HG03159 (cell line): ENCODE data around the gene ADRA2A.

Experiments
- ATAC-seq: cut with Tn5 transposase; IDR thresholded peaks from one replicate; pipeline ENCODE4 v1.9.1; 2021; ENCODE audit warnings: mild to moderate bottlenecking, moderate library complexity; ENCODE audit not compliant: unreplicated experiment

The ADRA2A gene

GRCh38 chr10:111109501-111110242 lies 32.8 kb downstream of the ADRA2A start:
- no peak for ATAC-seq

GRCh38 chr10:111110771-111111170 lies 33.9 kb downstream of the ADRA2A start:
- ATAC-seq, result no peak

- no peak for ATAC-seq
Measured at GRCh38 chr10:111112333-111112732, 35.5 kb downstream of the ADRA2A start.

GRCh38 chr10:111113238-111113960 lies 36.6 kb downstream of the ADRA2A start:
- ATAC-seq, result no peak

GRCh38 chr10:111113961-111114757 lies 37.3 kb downstream of the ADRA2A start:
- ATAC-seq, result no peak

- ATAC-seq, result no peak
Measured at GRCh38 chr10:111114758-111115500, 38.1 kb downstream of the ADRA2A start.

- ATAC-seq, result no peak
Measured at GRCh38 chr10:111116211-111116610, 39.4 kb downstream of the ADRA2A start.

GRCh38 chr10:111116762-111117445 lies 40.1 kb downstream of the ADRA2A start:
- ATAC-seq, result no peak

GRCh38 chr10:111117528-111118277 lies 40.9 kb downstream of the ADRA2A start:
- no peak for ATAC-seq

GRCh38 chr10:111118758-111119157 lies 41.9 kb downstream of the ADRA2A start:
- ATAC-seq, result no peak

- no peak for ATAC-seq
Measured at GRCh38 chr10:111119637-111120036, 42.8 kb downstream of the ADRA2A start.

GRCh38 chr10:111122127-111122526 lies 45.3 kb downstream of the ADRA2A start:
- ATAC-seq, result no peak

- no peak for ATAC-seq
Measured at GRCh38 chr10:111123883-111124282, 47.1 kb downstream of the ADRA2A start.

GRCh38 chr10:111125102-111125501 lies 48.3 kb downstream of the ADRA2A start:
- ATAC-seq, result no peak

GRCh38 chr10:111126077-111126476 lies 49.2 kb downstream of the ADRA2A start:
- ATAC-seq, result no peak

- no peak for ATAC-seq
Measured at GRCh38 chr10:111127081-111127848, 50.4 kb downstream of the ADRA2A start.

GRCh38 chr10:111128331-111129180 lies 51.7 kb downstream of the ADRA2A start:
- ATAC-seq, result no peak

GRCh38 chr10:111129363-111129762 lies 52.5 kb downstream of the ADRA2A start:
- ATAC-seq, result no peak
